PC-9 (cell line): ENCODE measurements around the gene LIMS1.

ENCODE experiments used
- CTCF ChIP-seq: fragments of 200-600 bp; sonication (generic); conservative IDR thresholded peaks from 2 replicates; pipeline ENCODE4 v1.6.1; 2017; ENCODE audit warnings: mixed run types, antibody characterized with exemption, mild to moderate bottlenecking, moderate library complexity
- EZH2 ChIP-seq: fragments of 200-600 bp; sonication (generic); IDR thresholded peaks from 2 replicates; pipeline ENCODE4 v1.8.0; 2017; ENCODE audit warnings: antibody characterized with exemption, low read depth

- TF ChIP-seq CTCF (no peak), EZH2 (no peak)
These were observed 185.1 kb downstream of the LIMS1 start, which contains the start of gene RANBP2 for GRCh38 chr2:108719149-108720044.
